ENCODE measurements around the gene RRP15.

GRCh38 chr1:218274511-218274910, 10.6 kb upstream of the RRP15 start:
- TF ChIP-seq CTCF (IDR thresholded peaks at IDR 0.05; ENCODE audit: control extremely low read depth in 1 of 3, insufficient read depth in 1 of 3, low read depth in 1 of 3, low read length in 3 of 3) (no peak), POLR2AphosphoS5 (IDR thresholded peaks at IDR 0.05; ENCODE audit: low read depth, low read length) (no peak), KDM1A (IDR thresholded peaks at IDR 0.05; ENCODE audit: borderline replicate concordance, low read length) (no peak), TAF1 (IDR thresholded peaks at IDR 0.05; ENCODE audit: low read depth, low read length) (no peak), GABPA (IDR thresholded peaks at IDR 0.05; ENCODE audit: borderline replicate concordance, insufficient read depth, low read length) (no peak), SRF (IDR thresholded peaks at IDR 0.05; ENCODE audit: low read depth, low read length) (no peak), RAD21 (IDR thresholded peaks at IDR 0.05 in 1 of 2, conservative IDR thresholded peaks at IDR 0.05 in 1 of 2; ENCODE audit: low read depth in 2 of 2, low read length in 2 of 2) (no peak), SIN3A (conservative IDR thresholded peaks at IDR 0.05 in 1 of 2, IDR thresholded peaks at IDR 0.05 in 1 of 2; ENCODE audit: low read depth in 1 of 2, low read length in 2 of 2) (no peak), EZH2 (IDR thresholded peaks at IDR 0.05; ENCODE audit: low read depth, low read length, severe bottlenecking) (no peak), POLR2A (IDR thresholded peaks at IDR 0.05; ENCODE audit: control extremely low read depth in 1 of 2, low read depth in 2 of 2, low read length in 2 of 2) (no peak), MAX (IDR thresholded peaks at IDR 0.05) (no peak), ATF3 (IDR thresholded peaks at IDR 0.05; ENCODE audit: insufficient read depth, low read depth, low read length) (no peak), ZNF274 (IDR thresholded peaks at IDR 0.05; ENCODE audit: borderline replicate concordance, extremely low read depth, low read length) (no peak), CHD1 (IDR thresholded peaks at IDR 0.05; ENCODE audit: low read depth, low read length) (no peak)

Measured in H1 (cell line).